Fibroblast of lung (primary cell): ENCODE measurements around the gene MARK4. TPM values are rescaled to one million over a fixed set of nuclear protein-coding genes. Genes with fewer than 3 reads are reported as not detected.

ENCODE experiments used
- DNase-seq, 2 donors: peaks; one replicate each; pipeline versions ENCODE4 v3.0.0 to v3.0.0-alpha.2; 2010; ENCODE audit warnings: low read depth in 2 of 2
- H2AFZ ChIP-seq: 2 replicates; pipeline ENCODE4 v1.5.1; 2012; ENCODE audit warnings: low read length, control low read depth, inconsistent platforms
- H3K27ac ChIP-seq: 2 replicates; pipeline ENCODE4 v1.5.1; 2011; ENCODE audit warnings: low read length, control low read depth; ENCODE audit not compliant: insufficient read depth
- H3K27me3 ChIP-seq: 2 replicates; pipeline ENCODE4 v1.5.1; 2011; ENCODE audit warnings: mild to moderate bottlenecking, low read length; ENCODE audit not compliant: control insufficient read depth, insufficient read depth
- H3K36me3 ChIP-seq: 2 replicates; pipeline ENCODE4 v1.5.1; 2011; ENCODE audit warnings: low read length; ENCODE audit not compliant: control insufficient read depth, insufficient read depth
- H3K4me1 ChIP-seq: 2 replicates; pipeline ENCODE4 v1.5.1; 2011; ENCODE audit warnings: low read length; ENCODE audit not compliant: control insufficient read depth, insufficient read depth; ENCODE audit errors: extremely low read depth
- H3K4me2 ChIP-seq: 2 replicates; pipeline ENCODE4 v1.5.1; 2011; ENCODE audit warnings: low read length, control low read depth; ENCODE audit not compliant: insufficient read depth; ENCODE audit errors: extremely low read depth
- H3K4me3 ChIP-seq, 4 experiments: fragments of 200-600 bp in 1 of 4; sonication (generic) in 1 of 4; replicated peaks in 1 of 4; 2 replicates each; pipeline ENCODE4 v1.5.1; 2011 to 2016; ENCODE audit warnings: low read length in 4 of 4, low read depth in 3 of 4, mild to moderate bottlenecking in 3 of 4, control low read depth in 2 of 4, inconsistent platforms in 1 of 4, mixed read lengths in 1 of 4; ENCODE audit not compliant: insufficient read depth in 1 of 4; ENCODE audit errors: control extremely low read depth in 1 of 4
- H3K79me2 ChIP-seq: 2 replicates; pipeline ENCODE4 v1.5.1; 2012; ENCODE audit warnings: mild to moderate bottlenecking, low read length, inconsistent platforms; ENCODE audit not compliant: control insufficient read depth, insufficient read depth
- H3K9ac ChIP-seq: 2 replicates; pipeline ENCODE4 v1.5.1; 2011; ENCODE audit warnings: mild to moderate bottlenecking, low read length, control low read depth; ENCODE audit not compliant: insufficient read depth
- H3K9me3 ChIP-seq: 2 replicates; pipeline ENCODE4 v1.5.1; 2012; ENCODE audit warnings: low read depth, low read length; ENCODE audit not compliant: control insufficient read depth, insufficient read depth
- H4K20me1 ChIP-seq: 2 replicates; pipeline ENCODE4 v1.5.1; 2011; ENCODE audit warnings: low read length; ENCODE audit not compliant: control insufficient read depth, insufficient read depth; ENCODE audit errors: extremely low read depth
- EZH2 ChIP-seq: IDR thresholded peaks from 2 replicates; pipeline ENCODE4 v1.5.1; 2012; ENCODE audit warnings: low read length, control low read depth, mild to moderate bottlenecking; ENCODE audit errors: missing control alignments
- polyA plus RNA-seq, 2 donors: library from polyadenylated mRNA; depleted of rRNA in 1 of 2; stranded (reverse) in 1 of 2; unstranded in 1 of 2; fragments of >200 nt; gene quantifications; 2 replicates each; pipeline ENCODE4 v1.2.1, GENCODE V29; 2011 to 2012; ENCODE audit warnings: missing spikeins in 1 of 2
- total RNA-seq: library from RNA; depleted of rRNA; stranded (reverse); fragments of >200 nt; gene quantifications from 2 replicates; pipeline ENCODE4 v1.2.1, GENCODE V29; 2014
- TF ChIP-seq, protein P1 (sequence below), 2 donors: IDR thresholded peaks in 1 of 2; conservative IDR thresholded peaks in 1 of 2; 1 replicate in 1 of 2; 2 replicates in 1 of 2; pipeline ENCODE4 v1.5.1; 2011 to 2012; ENCODE audit warnings: low read length in 2 of 2, control low read depth in 1 of 2, inconsistent platforms in 1 of 2, low read depth in 1 of 2, mild to moderate bottlenecking in 1 of 2

The MARK4 gene
- total and polyA plus RNA-seq, 2 donors (not counting 1 experiment from before 2014, with no cell fraction given) = 8.9 to 14.1 TPM

DNA sequence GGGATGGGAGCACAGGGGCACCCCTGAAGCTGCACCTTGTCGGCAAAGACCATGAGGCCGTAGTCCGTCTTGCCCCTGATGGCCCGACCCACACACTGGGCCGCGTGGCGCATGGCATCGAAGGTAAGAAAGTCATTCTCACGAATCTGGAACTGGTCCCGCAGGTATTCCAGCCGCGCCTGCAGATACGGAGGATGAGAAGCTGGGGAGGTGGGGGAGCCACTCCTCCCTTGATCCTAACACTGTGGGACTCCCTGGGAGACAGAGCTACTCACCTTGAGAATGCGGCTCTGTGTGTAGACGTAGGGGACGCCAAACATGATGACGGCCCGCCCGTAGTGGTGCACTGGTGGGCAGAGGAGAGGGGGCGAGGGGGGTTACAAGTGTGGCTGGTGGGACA, 101.4 kb downstream of the MARK4 start:
- Histone ChIP-seq H3K9ac (no peak overlapping the region), H3K4me1 (no peaks in the 10 kb centered on the region), H4K20me1 (no peaks in the 10 kb centered on the region), H3K9me3 (no peaks in the 10 kb centered on the region), H3K4me2 (no peak overlapping the region), H3K36me3 (peaks cover 34% of the 10 kb centered on the region), H3K27ac (no peak overlapping the region), H3K27me3 (no peaks in the 10 kb centered on the region), H3K79me2 (no peaks in the 10 kb centered on the region), H3K4me3 (no peak overlapping the region), H2AFZ (no peak overlapping the region)
- TF ChIP-seq, protein P1, sequence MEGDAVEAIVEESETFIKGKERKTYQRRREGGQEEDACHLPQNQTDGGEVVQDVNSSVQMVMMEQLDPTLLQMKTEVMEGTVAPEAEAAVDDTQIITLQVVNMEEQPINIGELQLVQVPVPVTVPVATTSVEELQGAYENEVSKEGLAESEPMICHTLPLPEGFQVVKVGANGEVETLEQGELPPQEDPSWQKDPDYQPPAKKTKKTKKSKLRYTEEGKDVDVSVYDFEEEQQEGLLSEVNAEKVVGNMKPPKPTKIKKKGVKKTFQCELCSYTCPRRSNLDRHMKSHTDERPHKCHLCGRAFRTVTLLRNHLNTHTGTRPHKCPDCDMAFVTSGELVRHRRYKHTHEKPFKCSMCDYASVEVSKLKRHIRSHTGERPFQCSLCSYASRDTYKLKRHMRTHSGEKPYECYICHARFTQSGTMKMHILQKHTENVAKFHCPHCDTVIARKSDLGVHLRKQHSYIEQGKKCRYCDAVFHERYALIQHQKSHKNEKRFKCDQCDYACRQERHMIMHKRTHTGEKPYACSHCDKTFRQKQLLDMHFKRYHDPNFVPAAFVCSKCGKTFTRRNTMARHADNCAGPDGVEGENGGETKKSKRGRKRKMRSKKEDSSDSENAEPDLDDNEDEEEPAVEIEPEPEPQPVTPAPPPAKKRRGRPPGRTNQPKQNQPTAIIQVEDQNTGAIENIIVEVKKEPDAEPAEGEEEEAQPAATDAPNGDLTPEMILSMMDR (conservative IDR thresholded peaks at IDR 0.05 in 1 of 2, IDR thresholded peaks at IDR 0.05 in 1 of 2; ENCODE audit: low read depth in 1 of 2, low read length in 2 of 2) = no peak
- TF ChIP-seq EZH2 = no peak
- no peak for DNase-seq

DNA sequence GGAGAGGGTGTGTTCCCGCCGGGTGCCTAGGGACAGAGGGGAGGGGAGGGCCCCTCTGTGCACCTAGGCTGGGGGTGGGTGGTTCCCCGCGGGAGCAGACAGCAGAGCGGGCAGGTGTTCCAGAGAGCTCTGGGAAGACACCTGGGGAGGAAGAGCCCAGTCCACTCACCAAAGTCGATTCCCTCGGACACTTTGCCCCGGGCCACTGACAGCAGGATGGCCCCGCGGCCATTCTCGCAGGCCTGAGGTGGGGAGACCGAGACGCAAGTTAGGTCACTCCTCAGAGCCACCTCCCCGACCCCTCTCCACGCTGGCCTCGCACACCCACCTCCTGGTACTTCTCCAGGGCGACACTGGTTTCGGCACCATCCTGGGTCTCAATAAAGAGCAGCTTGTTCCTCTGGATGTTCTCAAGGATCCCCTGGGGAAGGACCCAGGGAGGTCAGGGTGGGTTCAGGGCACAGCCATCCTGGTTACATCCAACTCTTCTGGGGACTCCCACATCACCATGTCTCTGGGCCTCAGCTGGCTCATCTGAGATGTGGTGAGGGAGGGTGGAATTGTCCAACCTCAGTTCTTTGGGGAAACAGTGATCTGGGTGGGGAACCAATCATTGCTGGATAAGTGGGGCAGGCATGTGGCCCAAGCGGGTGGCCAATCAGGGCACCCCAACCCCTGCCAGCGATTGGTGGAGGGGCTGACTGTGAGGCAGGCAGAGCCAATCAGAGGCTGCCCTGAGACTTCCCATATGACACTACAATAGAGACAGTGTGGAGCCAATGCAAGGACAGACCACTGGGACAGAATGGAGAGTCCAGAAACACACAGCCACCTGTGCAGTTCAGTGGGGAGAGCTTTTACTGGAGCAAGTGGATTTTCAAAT, 102.1 kb downstream of the MARK4 start:
- Histone ChIP-seq H2AFZ (no peak overlapping the region), H3K9ac (no peak overlapping the region), H3K9me3 (no peaks in the 10 kb centered on the region), H4K20me1 (no peaks in the 10 kb centered on the region), H3K4me3 (no peak overlapping the region), H3K27me3 (no peaks in the 10 kb centered on the region), H3K27ac (no peak overlapping the region), H3K36me3 (peaks cover 36% of the 10 kb centered on the region), H3K79me2 (no peaks in the 10 kb centered on the region), H3K4me1 (no peaks in the 10 kb centered on the region), H3K4me2 (no peak overlapping the region)
- no peak for DNase-seq
- TF ChIP-seq, protein P1 (conservative IDR thresholded peaks at IDR 0.05 in 1 of 2, IDR thresholded peaks at IDR 0.05 in 1 of 2; ENCODE audit: low read depth in 1 of 2, low read length in 2 of 2) = no peak
- no peak for TF ChIP-seq EZH2

DNA sequence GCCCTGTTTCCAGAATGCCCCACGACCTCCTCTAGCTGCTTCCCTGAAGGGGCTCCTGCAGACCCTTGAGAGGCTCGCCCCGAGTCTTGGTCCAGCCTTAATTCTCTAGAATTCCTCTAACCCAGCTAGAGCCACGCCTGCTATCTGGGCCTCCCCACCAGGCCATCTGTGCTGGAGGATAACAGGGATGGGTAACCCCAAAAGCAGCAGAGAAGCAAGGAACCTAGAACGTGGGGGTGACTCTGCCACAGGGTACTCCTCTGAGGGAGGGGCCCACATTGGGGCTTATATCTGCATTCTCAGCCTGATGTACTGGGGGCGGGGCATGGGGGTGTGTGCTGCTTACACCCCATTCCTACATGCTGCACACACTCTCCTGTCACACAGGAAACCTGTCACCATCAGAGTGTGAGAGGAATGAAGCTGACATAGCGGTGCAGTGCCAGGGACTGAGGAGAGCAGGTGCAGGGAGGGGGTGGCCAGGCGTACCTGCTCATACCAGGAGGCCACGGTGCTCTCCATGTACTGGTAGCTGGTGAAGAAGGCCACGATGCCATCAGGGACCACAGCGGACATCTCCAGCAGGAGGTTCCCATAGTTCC, 103.3 kb downstream of the MARK4 start:
- Histone ChIP-seq H3K9ac (no peak overlapping the region), H3K36me3 (peaks cover 39% of the 10 kb centered on the region), H3K4me3 (no peak overlapping the region), H4K20me1 (no peaks in the 10 kb centered on the region), H2AFZ (no peak overlapping the region), H3K27me3 (no peaks in the 10 kb centered on the region), H3K4me1 (no peaks in the 10 kb centered on the region), H3K79me2 (no peaks in the 10 kb centered on the region), H3K9me3 (no peaks in the 10 kb centered on the region), H3K27ac (no peak overlapping the region), H3K4me2 (no peak overlapping the region)
- DNase-seq = no peak
- TF ChIP-seq EZH2 = no peak
- TF ChIP-seq, protein P1 (conservative IDR thresholded peaks at IDR 0.05 in 1 of 2, IDR thresholded peaks at IDR 0.05 in 1 of 2; ENCODE audit: low read depth in 1 of 2, low read length in 2 of 2) = no peak
